Tibial artery (tissue), 4 donors: Measurements from ENCODE around the gene PLEK2.
A peak's percentile ranks its signal among the peaks of the same experiment; 100 is the strongest.
"Not testable (repeated sequence)": the region's sequence is repeated elsewhere in the genome, so short reads cannot be mapped to it uniquely, and the experiment has no call there.

Source experiments
- DNase-seq, 2 donors: peaks; one replicate each; pipeline ENCODE4 v3.0.0-alpha.2; 2019
- H3K27ac ChIP-seq, 2 donors: fragments of 200-600 bp; sonication (generic) in 1 of 2; 1 replicate in 1 of 2; 2 replicates in 1 of 2; pipeline ENCODE4 v1.5.1; 2018 to 2019; ENCODE audit warnings: mild to moderate bottlenecking in 1 of 2
- H3K27me3 ChIP-seq, 2 donors: fragments of 200-600 bp; sonication (generic) in 1 of 2; one replicate each; pipeline versions ENCODE4 v1.5.1 to v1.6.0; 2016 to 2019
- H3K36me3 ChIP-seq, 3 donors: fragments of 200-600 bp; sonication (generic) in 2 of 3; one replicate each; pipeline ENCODE4 v1.5.1; 2016 to 2019; ENCODE audit warnings: mild to moderate bottlenecking in 2 of 3
- H3K4me1 ChIP-seq, 4 donors: fragments of 200-600 bp; sonication (generic) in 2 of 4; 1 replicate in 3 of 4; 2 replicates in 1 of 4; pipeline ENCODE4 v1.5.1; 2016 to 2019
- H3K4me3 ChIP-seq, 2 donors: fragments of 200-600 bp; sonication (generic) in 1 of 2; 1 replicate in 1 of 2; 2 replicates in 1 of 2; pipeline ENCODE4 v1.5.1; 2018 to 2019; ENCODE audit warnings: mild to moderate bottlenecking in 2 of 2
- H3K9me3 ChIP-seq, 3 donors: fragments of 200-600 bp; sonication (generic) in 1 of 3; one replicate each; pipeline ENCODE4 v1.5.1; 2016 to 2019
- CTCF ChIP-seq, 2 experiments: fragments of 200-600 bp in 1 of 2; fragments of 450-650 bp in 1 of 2; IDR thresholded peaks; one replicate each; pipeline ENCODE4 v1.5.1; 2017 to 2019; ENCODE audit warnings: antibody characterized with exemption in 2 of 2, mild to moderate bottlenecking in 1 of 2, moderate library complexity in 1 of 2
- intact Hi-C: fragments of 100-400 bp; cut with DNase I; formaldehyde crosslinking; loops from one replicate; pipeline ENCODE4 v1.15.0; 2023; ENCODE audit warnings: low total_unique reads

The PLEK2 gene

GRCh38 chr14:67416085-67416484 lies 4.1 kb upstream of the PLEK2 start:
- H3K4me1 ChIP-seq, result peaks cover 0 to 11% (median 7%) of the 10 kb centered on the region in 4 donors
- peaks cover 0 to 32% of the 10 kb centered on the region in 2 donors for H3K27me3 ChIP-seq
- no peak overlapping the region for H3K4me3 ChIP-seq
- DNase-seq, result no peak
- intact Hi-C loops, result no loop called here
- no peak overlapping the region for H3K27ac ChIP-seq
- no peak for TF ChIP-seq CTCF (IDR thresholded peaks at IDR 0.05)
- no peaks in the 10 kb centered on the region for H3K36me3 ChIP-seq
- H3K9me3 ChIP-seq, result no peaks in the 10 kb centered on the region

GRCh38 chr14:67415610-67416009 lies 3.6 kb upstream of the PLEK2 start:
- DNase-seq, intact Hi-C loops, H3K4me3 ChIP-seq, H3K27ac ChIP-seq, H3K9me3 ChIP-seq, H3K36me3 ChIP-seq: not testable (repeated sequence)
- peaks cover 0 to 11% (median 7%) of the 10 kb centered on the region in 4 donors for H3K4me1 ChIP-seq
- peaks cover 0 to 34% of the 10 kb centered on the region in 2 donors for H3K27me3 ChIP-seq

- no peak for TF ChIP-seq CTCF (IDR thresholded peaks at IDR 0.05)
- Histone ChIP-seq H3K27me3 (peaks cover 0 to 29% of the 10 kb centered on the region in 2 donors), H3K36me3 (no peaks in the 10 kb centered on the region), H3K9me3 (no peaks in the 10 kb centered on the region), H3K27ac (no peak overlapping the region), H3K4me1 (peaks cover 0 to 11% (median 7%) of the 10 kb centered on the region in 4 donors), H3K4me3 (no peak overlapping the region)
- no peak for DNase-seq
- intact Hi-C loops, result no loop called here
Measured at GRCh38 chr14:67413806-67414769, 2.1 kb upstream of the PLEK2 start.

- no peak for TF ChIP-seq CTCF (IDR thresholded peaks at IDR 0.05)
- intact Hi-C loops, result no loop called here
- no peaks in the 10 kb centered on the region for H3K36me3 ChIP-seq
- H3K9me3 ChIP-seq, result no peaks in the 10 kb centered on the region
- peaks cover 0 to 27% of the 10 kb centered on the region in 2 donors for H3K27me3 ChIP-seq
- peak overlapping the region in 1 of 2 donors; percentile 29 for H3K4me3 ChIP-seq
- no peak for DNase-seq
- H3K27ac ChIP-seq, result no peak overlapping the region
- H3K4me1 ChIP-seq, result peaks cover 0 to 11% (median 7%) of the 10 kb centered on the region in 4 donors
Measured at GRCh38 chr14:67411370-67411769, 595 bp downstream of the PLEK2 start.

GRCh38 chr14:67410313-67410712 lies 1.7 kb downstream of the PLEK2 start:
- Histone ChIP-seq H3K27ac (no peak overlapping the region), H3K9me3 (no peaks in the 10 kb centered on the region), H3K27me3 (peaks cover 0 to 27% of the 10 kb centered on the region in 2 donors), H3K36me3 (no peaks in the 10 kb centered on the region), H3K4me3 (no peak overlapping the region), H3K4me1 (peaks cover 0 to 11% (median 7%) of the 10 kb centered on the region in 4 donors)
- no peak for TF ChIP-seq CTCF (IDR thresholded peaks at IDR 0.05)
- DNase-seq, result no peak
- intact Hi-C loops, result no loop called here

GRCh38 chr14:67409461-67409860 lies 2.5 kb downstream of the PLEK2 start:
- Histone ChIP-seq H3K4me1 (peaks cover 0 to 11% (median 7%) of the 10 kb centered on the region in 4 donors), H3K36me3 (no peaks in the 10 kb centered on the region), H3K4me3 (no peak overlapping the region), H3K27me3 (peaks cover 0 to 24% of the 10 kb centered on the region in 2 donors), H3K27ac (no peak overlapping the region), H3K9me3 (no peaks in the 10 kb centered on the region)
- intact Hi-C loops, result no loop called here
- no peak for DNase-seq
- TF ChIP-seq CTCF (IDR thresholded peaks at IDR 0.05), result no peak

- intact Hi-C loops, DNase-seq, H3K9me3 ChIP-seq, H3K27ac ChIP-seq, H3K4me3 ChIP-seq, H3K36me3 ChIP-seq: not testable (repeated sequence)
- Histone ChIP-seq H3K27me3 (peaks cover 0 to 22% of the 10 kb centered on the region in 2 donors), H3K4me1 (peaks cover 0 to 11% (median 7%) of the 10 kb centered on the region in 4 donors)
Measured at GRCh38 chr14:67408122-67408801, 3.7 kb downstream of the PLEK2 start.
